Stimulated activated CD4-positive, alpha-beta T cell treated with anti-CD3 and anti-CD28 coated beads, Interleukin-2, amount 100 ng/mL, for 4 hours (primary cell): Measurements from ENCODE around the gene FAM163B.

Experiments
- DNase-seq: peaks from one replicate; pipeline ENCODE4 v3.0.0-alpha.2; 2020; ENCODE audit warnings: low read depth

FAM163B gene

GRCh38 chr9:133581011-133581410, 28.2 kb downstream of the FAM163B start:
- DNase-seq = no peak

- DNase-seq = no peak
These were observed 28.8 kb downstream of the FAM163B start for GRCh38 chr9:133580419-133580738.

DNA sequence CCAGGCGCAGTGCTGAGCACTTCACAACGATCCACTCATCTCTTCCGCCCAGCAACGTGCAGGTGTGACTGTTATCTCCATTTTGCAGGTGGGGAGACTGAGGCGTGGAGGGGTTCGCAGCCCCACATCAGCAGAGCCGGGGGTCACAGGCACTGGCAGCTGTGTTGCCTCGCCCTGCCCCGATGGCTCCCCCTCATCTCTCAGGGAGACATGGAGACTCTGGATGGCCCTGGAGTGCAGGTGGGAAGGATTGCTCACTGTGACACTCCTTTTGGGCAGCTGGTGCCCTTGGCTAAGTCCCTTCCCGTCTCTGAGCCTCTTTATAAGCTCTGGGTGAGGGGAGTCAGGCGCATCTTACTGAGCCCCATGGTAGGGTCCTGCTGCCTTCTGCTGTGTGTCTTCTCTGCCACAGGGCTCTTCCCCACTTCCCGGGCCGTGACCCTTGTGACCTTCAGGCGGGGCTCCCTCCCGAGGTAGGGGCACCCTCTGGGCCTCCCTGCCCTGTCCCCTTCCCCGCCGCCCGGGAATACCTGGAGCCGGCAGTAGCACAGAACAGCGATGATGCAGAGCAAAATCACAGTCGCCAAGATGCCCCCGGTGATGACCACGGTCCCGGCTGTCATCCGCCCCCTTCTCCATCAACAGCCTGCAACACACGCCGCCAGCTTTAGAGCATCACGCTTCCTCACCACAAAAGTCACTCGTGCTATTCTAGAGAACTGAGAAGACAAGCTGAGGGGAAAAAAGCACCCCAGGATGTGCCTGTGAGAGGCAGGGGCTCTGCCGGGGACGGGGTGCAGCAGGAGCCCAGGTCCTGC, 29.4 kb downstream of the FAM163B start:
- no peak for DNase-seq

- no peak for DNase-seq
These were observed 30.4 kb downstream of the FAM163B start for GRCh38 chr9:133578524-133579441.

- no peak for DNase-seq
These were observed 31.5 kb downstream of the FAM163B start for GRCh38 chr9:133577737-133578112.

DNA sequence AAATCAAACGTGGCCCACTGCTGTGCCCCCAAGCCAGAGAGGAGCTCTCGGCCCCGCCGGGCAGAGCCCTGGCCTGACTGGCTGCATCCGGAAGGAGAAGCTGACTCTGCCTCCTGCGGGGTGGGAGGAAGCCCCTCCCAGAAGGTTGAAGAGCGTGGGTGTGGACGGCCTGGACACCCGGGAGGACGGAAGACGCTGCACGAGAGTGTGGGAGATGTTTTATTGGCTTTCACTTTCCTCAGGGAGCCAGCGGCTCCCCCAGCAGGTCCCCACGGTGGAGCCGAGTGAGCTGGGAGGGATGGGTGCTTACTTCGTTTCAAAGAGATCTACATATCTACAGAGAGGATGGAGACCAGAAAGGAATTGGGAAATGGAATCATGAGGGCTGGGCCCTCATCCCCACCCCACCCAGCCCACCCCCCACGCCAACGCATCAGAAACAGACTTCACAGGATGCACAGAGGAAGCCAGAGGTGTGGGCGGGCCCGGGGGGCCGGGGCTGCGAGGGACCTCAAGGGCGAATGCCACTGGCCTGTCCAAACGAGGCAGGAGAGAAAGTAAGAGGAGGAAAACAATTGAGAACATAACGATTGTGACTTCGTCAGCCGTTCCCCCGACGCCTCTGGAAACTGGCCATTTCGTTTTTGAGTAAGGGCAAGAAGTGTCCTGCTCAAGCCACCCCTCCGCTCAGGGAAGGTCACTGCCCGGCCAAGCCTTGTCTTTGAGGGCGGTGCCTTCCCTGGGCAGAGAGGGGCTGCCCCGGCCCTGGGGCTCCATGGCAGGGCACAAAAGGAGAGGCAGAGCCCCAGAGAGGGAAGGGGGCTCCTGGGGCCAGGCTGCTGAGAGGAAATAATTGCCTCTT, 32.1 kb downstream of the FAM163B start:
- no peak for DNase-seq

- no peak for DNase-seq
These were observed 32.9 kb downstream of the FAM163B start for GRCh38 chr9:133576031-133576874.

GRCh38 chr9:133575186-133576030, 33.8 kb downstream of the FAM163B start:
- no peak for DNase-seq

DNA sequence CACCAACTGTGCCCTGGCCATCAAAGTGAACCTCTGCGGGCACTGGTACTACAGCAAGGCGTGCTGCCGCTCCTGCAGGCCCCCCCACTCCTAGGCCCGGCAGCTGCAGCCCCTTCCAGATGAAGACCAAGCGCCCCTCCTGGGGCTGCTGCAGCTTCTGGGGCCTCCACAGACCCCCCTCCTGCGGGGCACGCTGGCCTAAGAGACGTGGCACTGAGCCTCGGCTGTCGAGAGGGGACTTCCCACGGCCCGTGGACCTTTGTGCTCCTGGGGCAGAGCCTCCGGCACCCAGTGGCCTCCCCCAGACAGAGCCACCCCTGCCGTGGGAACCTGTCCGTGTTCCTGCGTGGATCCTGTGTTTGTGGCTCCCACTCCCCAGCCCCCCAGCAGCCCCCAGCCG, 34.4 kb downstream of the FAM163B start:
- no peak for DNase-seq

- DNase-seq = no peak
These were observed 35.2 kb downstream of the FAM163B start for GRCh38 chr9:133573791-133574515.

DNA sequence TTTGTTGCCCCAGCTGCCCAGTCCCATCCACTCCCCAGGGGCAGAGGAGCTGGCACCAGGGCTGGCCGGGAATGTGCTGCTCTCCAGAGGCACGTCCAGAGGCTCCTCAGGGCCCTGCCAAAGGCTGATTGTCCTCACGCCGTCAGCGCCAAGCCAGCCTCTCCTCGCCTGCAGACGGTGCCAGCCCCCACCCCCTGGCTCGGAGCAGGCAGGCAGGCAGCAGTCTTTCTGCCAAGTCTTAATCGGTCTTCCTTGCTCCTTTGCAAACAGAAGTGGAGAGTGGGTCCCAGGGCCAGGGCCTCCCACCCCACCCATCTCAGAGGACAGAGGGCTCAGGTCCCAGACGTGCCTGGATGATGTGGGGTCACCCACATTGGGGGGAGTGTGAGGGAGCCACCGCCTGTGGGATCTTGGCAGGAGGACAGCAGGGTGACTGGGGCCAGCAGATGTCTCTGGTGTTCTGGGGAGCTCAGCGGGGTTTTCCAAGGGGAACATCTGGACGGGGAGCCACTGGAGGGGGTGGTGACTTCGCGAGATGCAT, 36.3 kb downstream of the FAM163B start:
- no peak for DNase-seq

DNA sequence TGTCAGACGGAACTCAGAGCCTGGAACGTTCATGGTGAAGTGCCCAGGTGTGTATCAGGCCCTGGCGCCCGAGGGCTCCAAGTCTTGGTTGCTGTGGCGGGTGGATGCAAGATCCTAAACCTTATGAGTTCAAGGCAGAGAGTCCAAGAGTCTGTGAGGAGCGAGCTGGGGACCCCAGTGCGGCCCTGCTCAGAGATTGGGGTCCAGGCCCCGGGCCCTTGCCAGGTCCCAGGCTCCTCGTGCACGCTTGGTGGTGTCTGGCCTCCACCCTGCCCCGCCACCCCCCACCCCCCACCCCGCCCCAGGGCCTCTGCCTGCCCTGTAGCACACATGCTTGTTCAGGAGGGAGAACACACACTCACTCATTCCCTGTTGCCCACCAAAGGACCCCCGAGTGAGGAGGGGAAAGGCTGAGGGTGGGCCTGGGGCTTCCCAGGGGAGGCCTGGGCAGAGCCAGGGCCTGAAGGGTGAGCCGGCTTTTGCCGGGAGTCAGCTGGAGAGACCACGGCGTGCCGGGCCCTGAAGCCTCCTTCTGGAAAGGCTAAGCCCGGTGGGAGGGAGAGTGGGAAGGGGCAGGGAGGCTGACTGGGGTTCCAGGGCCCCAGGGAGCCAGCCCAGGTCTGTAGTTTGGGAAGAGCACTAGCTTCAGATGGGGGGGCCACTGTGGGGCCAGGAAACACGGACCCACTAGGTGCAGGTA, 37.1 kb downstream of the FAM163B start:
- no peak for DNase-seq

GRCh38 chr9:133571391-133571890, 37.7 kb downstream of the FAM163B start:
- no peak for DNase-seq

GRCh38 chr9:133570691-133571080, 38.5 kb downstream of the FAM163B start:
- DNase-seq = no peak

DNA sequence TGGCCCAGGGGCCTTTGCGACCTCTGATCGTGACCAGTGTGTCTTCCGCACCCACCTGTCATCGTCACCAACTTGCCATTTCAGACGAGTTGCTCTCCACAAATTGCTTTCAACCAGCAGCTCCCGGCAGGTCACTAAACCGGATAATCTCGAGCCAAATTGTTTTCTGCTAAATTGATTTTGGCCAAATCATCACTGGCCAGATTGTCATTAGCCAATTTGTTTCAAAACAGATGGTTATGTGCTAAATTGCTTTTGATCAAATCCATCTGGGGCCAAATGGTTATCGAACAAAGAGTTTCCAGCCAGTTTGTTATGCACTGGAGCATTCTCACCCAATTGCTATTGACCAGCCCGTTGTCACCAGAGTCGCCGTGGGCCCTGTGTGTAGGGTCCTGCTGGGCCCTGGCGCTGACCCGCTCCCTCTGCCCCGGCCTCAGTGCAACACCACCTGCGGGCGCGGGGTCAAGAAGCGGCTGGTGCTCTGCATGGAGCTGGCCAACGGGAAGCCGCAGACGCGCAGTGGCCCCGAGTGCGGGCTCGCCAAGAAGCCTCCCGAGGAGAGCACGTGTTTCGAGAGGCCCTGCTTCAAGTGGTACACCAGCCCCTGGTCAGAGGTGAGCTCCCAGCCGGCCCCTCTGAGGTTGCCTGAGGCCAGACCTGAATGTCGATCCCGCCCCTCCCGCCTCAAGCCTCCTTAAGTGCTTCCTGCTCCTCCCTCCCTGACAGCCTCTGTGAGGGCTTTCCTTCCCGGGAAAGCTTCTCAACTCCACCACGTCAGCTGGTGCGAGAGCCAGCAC, 39.1 kb downstream of the FAM163B start:
- DNase-seq = no peak

DNA sequence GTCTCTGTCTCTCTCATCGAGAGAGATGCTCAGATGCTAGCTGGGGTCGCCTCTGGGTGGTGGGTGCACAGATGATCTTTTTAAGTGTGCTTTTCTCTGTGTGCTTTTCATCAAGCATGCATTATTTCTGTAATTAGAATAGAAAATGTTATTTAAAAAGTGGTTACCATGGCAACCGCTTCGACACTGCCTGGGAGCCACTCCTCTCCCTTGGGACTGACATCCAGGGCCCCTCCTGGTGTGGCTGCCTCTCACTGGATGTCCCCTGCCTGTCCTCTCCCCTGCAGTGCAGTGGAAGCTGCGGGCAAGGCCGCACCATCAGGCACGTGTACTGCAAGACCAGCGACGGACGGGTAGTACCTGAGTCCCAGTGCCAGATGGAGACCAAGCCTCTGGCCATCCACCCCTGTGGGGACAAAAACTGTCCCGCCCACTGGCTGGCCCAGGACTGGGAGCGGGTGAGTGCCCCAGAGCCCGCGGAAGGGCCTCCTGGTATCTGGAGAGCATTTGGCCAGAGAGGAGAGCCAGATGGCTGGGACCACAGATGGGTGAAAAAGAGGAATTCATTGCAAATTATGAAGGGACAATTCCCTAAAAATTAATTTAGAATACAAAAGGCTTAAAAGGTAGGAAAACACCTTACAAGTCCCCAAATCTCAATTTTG, 39.9 kb downstream of the FAM163B start:
- no peak for DNase-seq

DNA sequence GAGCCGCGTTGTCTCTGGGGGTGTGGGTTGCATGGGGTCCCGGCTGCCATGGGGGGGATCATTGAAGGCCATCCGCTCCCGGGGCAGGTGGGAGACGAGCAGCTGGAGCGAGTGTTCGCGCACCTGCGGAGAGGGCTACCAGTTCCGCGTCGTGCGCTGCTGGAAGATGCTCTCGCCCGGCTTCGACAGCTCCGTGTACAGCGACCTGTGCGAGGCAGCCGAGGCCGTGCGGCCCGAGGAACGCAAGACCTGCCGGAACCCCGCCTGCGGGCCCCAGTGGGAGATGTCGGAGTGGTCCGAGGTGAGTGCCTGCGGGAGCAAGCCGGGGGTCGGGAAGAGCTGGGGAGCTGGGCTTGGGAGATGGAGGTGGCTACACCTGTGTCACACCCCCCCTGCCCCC, 41.0 kb downstream of the FAM163B start:
- no peak for DNase-seq
